ENCODE results near the gene TRPM8.
"Not testable (repeated sequence)": the region's sequence is repeated elsewhere in the genome, so short reads cannot be mapped to it uniquely, and the experiment has no call there.

TRPM8 gene
- total RNA-seq = 0 to 0.04 (median 0) reads per million in 3 experiments

GRCh38 chr2:233917116-233917515 is at the start of gene TRPM8:
Gene TRPM8 (plus strand): TSS chr2:233917373. CDS start chr2:233926538, 9,165 bp downstream.
- no peak for DNase-seq

GRCh38 chr2:233867993-233868532 is 49.1 kb upstream of the TRPM8 start, which contains the start of gene MSL3B:
Gene MSL3B (minus strand): TSS chr2:233868386.
- peak; percentile 62 for DNase-seq

- DNase-seq = no peak
Observed at GRCh38 chr2:233871432-233871831, 45.7 kb upstream of the TRPM8 start.

- not testable (repeated sequence) for DNase-seq
Observed at GRCh38 chr2:233872125-233872524, 45.0 kb upstream of the TRPM8 start.

GRCh38 chr2:233882353-233882752 is 34.8 kb upstream of the TRPM8 start:
- DNase-seq = no peak

- no peak for DNase-seq
Observed at GRCh38 chr2:233892793-233893192, 24.4 kb upstream of the TRPM8 start.

GRCh38 chr2:233896253-233896652 is 20.9 kb upstream of the TRPM8 start:
- not testable (repeated sequence) for DNase-seq

GRCh38 chr2:233901367-233901766 is 15.8 kb upstream of the TRPM8 start:
- DNase-seq = no peak

- no peak for DNase-seq
Observed at GRCh38 chr2:233901884-233902283, 15.3 kb upstream of the TRPM8 start.

- DNase-seq = no peak
Observed at GRCh38 chr2:233905945-233906344, 11.2 kb upstream of the TRPM8 start.

- no peak for DNase-seq
Observed at GRCh38 chr2:233907627-233908026, 9.5 kb upstream of the TRPM8 start.

GRCh38 chr2:233912691-233913423 is 4.3 kb upstream of the TRPM8 start:
- DNase-seq = no peak

- DNase-seq = no peak
Observed at GRCh38 chr2:233915128-233915527, 2.0 kb upstream of the TRPM8 start.

- DNase-seq = no peak
Observed at GRCh38 chr2:233919319-233919718, 2.1 kb downstream of the TRPM8 start.

GRCh38 chr2:233919938-233920337 is 2.8 kb downstream of the TRPM8 start:
- DNase-seq = no peak

GRCh38 chr2:233922471-233922870 is 5.3 kb downstream of the TRPM8 start:
- no peak for DNase-seq

- DNase-seq = no peak
Observed at GRCh38 chr2:233925402-233925801, 8.2 kb downstream of the TRPM8 start.

- DNase-seq = no peak
Observed at GRCh38 chr2:233926806-233927205, 9.6 kb downstream of the TRPM8 start.

- no peak for DNase-seq
Observed at GRCh38 chr2:233928594-233929351, 11.6 kb downstream of the TRPM8 start.

- DNase-seq = no peak
Observed at GRCh38 chr2:233929352-233930022, 12.3 kb downstream of the TRPM8 start.

GRCh38 chr2:233934524-233934923 is 17.4 kb downstream of the TRPM8 start:
- no peak for DNase-seq

- no peak for DNase-seq
Observed at GRCh38 chr2:233935426-233935825, 18.3 kb downstream of the TRPM8 start.

- no peak for DNase-seq
Observed at GRCh38 chr2:233936089-233936488, 18.9 kb downstream of the TRPM8 start.
